Central memory CD4-positive, alpha-beta T cell (primary cell): ENCODE measurements around the gene BRIP1.
"Not testable (repeated sequence)": the region's sequence is repeated elsewhere in the genome, so short reads cannot be mapped to it uniquely, and the experiment has no call there.

Experiments
- DNase-seq: peaks from one replicate; pipeline ENCODE4 v3.0.0; 2022

The BRIP1 gene

DNA sequence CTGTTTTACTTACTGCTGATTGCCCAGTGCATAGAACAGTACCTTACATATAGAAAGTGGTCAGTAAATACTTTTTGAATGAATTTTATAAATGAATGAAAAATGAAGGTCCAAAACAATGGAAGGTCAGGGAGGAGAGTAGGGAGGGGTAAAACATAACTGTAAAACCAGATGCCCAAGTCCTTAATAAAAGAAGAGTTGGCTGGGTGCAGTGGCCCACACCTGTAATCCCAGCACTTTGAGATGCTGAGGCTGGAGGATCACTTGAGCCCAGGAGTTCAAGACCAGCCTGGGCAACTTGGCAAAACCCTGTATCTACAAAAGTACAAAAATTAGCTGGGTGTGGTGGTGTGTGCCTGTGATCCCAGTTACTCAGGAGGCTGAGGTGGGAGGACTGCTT lies 108.2 kb downstream of the BRIP1 start:
- no peak for DNase-seq

DNA sequence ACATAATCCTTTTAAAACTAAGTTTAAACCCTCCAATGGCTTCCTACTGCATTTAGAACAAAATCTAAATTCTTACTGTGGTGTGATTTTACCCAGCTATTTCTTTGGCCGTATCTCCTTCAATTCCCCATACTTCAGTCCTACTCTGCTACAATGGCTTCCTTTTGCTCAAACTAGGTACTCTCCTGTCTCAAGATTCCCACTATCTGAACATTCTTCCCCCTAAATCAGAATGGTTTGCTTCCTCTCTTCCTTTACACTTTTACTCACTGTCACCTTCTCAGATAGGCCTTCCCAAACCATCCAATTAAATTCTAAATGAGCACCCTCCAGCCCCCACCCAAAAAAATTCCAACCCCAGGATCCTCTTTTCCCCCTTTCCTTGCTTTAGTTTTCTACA lies 109.2 kb downstream of the BRIP1 start:
- DNase-seq = no peak

- DNase-seq = no peak
Measured at GRCh38 chr17:61753696-61754095, 109.6 kb downstream of the BRIP1 start.

- no peak for DNase-seq
Measured at GRCh38 chr17:61750656-61751055, 112.7 kb downstream of the BRIP1 start.

- DNase-seq = no peak
Measured at GRCh38 chr17:61749823-61750404, 113.4 kb downstream of the BRIP1 start.

DNA sequence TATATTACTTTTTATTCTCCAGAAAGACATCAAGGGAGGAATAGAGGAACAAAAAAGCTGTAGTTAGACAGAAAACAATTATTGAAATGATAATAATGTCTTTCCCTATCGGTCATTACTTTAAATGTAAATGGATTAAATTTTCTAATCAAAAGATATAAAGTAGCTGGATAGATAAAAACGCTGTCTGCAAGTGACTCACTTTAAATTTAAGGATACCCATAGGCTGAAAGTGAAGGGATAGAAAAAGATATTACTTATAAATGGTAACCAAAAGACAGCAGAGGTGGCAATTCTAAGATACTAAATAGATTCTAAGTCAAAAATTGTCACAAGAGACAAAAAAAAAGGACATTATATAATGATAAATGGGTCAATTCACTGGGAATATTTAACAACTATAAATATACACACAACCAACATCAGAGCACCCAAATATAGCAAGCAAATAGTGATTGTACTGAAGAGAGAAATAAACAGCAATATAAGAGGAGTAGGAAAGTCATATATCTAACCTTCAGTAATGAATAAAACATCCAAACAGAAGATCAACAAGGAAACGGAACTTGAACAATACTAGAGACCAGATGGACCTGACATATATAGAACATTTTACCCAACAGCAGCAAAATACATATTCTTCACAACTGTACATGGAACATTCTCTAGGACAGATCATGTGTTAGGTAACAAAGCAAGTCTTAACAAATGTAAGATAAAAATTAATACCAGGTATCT lies 116.9 kb downstream of the BRIP1 start:
- no peak for DNase-seq

DNA sequence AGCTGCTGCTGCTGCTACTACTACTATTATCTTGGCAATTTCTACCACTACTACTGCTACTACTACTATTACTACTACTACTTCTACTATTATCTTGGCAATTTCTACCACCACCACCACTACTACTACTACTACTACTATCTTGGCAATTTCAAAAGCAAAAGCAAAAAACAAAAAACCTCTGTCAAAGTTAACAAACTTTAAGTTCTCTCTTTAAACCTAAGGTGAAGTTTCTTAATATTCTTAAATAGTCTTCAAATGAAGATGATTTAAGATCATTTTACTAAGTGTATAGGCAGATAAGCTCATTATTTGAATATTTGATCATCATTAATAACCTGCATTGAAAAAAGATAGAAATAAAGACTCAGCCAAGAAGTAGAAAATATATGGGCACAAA lies 118.5 kb downstream of the BRIP1 start:
- no peak for DNase-seq

GRCh38 chr17:61744252-61744651 lies 119.1 kb downstream of the BRIP1 start:
- DNase-seq = no peak

GRCh38 chr17:61743766-61744165 lies 119.6 kb downstream of the BRIP1 start:
- DNase-seq = no peak

DNA sequence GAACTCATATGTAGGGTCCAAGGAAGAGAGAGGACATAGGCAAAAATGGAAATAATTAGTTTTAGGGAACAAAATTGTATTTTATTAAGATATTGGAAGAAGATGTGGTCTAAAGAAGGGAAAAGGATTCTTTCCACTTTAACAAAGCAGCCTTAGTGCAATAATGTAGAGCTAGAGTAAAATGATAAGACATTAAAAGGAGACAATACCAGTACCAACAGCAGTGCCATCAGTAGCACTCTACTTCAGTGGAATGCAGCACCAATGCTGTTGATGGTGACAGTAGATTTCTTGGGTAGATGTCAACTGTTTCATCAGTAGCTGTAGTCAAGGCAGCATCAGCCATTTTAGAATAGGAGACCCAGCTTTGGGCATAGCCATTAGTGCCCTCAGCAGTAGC lies 124.3 kb downstream of the BRIP1 start:
- no peak for DNase-seq

DNA sequence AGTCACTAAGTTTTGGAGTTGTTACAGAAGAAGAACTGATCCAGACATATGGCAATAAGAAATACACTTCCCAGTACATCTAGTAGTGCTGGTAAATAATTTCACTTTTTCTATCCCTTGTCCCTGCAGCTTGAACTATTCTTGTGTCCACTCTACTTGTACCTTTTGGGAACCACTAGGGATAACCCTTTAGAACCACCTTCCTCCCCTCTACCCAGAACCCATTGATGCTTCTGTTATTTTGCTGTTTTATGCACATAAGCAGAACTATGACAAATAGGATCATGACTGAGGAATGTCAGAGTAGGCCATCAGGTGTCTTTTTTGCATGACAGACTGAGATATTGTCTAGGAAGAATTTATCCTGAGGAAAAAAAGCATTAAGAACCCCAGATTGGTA lies 125.1 kb downstream of the BRIP1 start:
- DNase-seq = no peak

DNA sequence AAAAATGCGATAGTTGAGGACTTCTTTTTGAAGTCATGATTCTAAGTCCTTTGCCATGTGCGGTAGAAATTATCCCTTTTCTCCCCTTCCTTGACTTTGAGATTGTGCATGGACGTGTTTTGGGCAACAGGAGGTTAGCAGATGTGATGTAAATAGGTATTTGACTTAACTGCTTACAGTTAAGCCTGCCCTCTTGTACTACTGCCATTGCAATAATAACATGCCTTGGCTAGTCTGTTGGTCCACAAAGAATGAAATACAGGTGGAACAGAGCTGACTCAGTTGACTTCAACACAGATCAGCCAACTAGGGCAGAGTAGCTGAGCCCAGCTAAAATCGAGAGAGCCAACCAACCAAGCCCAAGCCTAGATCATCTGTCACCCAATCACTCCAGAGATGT lies 125.5 kb downstream of the BRIP1 start:
- DNase-seq = no peak

DNA sequence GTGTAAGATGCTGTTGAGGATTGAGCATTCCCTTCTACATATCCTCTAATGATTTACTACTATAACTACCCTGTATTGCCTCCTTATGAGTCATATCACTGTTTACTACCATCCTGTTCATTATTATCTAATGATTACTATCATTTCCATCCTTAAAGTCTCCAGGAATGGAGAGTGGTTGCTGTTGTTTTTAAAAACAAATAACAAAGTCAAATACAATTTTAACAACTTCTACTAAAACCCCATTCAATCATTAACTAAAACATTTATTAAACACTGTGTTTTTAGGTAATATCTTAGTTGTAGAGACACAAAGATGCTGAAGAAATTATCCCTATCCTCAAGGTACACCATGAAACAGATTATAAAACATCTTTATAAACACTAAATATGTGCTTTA lies 126.9 kb downstream of the BRIP1 start:
- DNase-seq = no peak

DNA sequence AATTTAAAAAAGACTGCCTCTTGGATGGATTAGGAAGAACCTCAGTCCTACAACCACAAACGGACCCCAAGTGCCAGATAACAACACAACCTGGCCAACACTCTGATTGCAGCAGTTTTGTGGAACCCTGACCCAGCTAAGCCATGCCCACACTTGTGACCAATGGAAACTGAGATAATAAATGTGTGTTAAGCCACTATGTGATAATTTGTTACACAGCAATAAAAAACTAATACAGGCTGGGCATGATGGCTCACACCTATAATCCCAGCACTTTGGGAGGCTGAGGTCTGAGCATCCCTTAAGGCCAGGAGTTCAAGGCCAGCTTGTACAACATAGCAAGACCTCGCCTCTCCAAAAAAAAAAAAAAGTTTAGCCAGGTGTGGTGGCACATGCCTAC lies 127.5 kb downstream of the BRIP1 start:
- DNase-seq = no peak

DNA sequence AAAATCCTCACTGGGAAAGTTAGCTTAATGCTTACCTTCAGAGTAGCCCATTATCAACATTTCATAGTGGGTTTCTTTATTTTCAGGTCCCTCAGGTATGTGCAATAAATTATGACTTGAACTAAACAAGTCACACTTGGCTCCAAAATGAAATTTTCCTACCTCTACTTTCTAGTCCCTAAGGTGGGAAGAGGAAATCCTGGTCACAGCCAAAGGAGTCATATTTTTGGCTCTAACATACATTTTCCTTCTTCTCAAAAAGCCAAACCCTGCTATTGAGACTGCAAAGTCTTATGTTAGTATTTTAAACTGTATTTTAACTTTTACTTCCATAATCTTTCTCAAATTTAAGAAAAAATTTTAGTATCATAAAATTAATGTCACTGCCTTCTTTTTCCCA lies 128.9 kb downstream of the BRIP1 start:
- DNase-seq = no peak

DNA sequence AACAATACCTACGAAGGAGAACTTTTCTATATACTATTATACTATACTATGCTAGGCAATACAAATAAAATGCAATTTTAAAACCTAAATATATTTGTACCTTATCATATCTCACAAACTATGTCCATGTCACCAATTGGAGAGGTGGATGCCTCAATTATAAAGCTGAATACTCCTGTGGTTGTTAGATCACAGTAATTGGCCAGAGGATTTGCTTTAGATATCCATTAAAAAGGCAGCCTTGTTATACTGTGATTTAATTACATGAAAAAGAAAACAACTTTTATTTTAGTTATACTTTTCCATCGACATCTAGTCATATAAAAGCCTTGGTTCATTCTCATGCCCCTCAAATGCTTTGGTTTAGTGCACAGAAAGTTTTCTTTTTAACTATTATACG lies 129.3 kb downstream of the BRIP1 start:
- DNase-seq = no peak

GRCh38 chr17:61733021-61733420 lies 130.3 kb downstream of the BRIP1 start:
- no peak for DNase-seq

DNA sequence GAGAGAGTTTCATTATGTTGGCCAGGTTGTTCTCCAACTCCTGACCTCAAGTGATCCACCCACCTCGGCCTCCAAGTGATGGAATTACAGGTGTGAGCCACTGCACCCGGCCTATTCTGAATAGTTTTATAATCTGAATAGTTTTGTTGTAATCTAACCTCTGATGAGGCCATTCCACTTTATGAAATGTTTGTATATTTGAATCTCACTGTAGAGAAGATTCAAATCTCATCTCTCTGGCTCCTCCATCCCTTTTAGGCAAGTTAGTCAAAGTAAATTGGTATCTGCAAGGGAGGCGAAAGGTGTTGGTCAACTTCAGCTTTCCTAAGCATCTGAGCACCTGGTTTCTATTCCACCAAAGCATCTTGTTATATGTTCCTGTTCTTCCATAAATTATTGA lies 131.2 kb downstream of the BRIP1 start:
- DNase-seq = no peak

DNA sequence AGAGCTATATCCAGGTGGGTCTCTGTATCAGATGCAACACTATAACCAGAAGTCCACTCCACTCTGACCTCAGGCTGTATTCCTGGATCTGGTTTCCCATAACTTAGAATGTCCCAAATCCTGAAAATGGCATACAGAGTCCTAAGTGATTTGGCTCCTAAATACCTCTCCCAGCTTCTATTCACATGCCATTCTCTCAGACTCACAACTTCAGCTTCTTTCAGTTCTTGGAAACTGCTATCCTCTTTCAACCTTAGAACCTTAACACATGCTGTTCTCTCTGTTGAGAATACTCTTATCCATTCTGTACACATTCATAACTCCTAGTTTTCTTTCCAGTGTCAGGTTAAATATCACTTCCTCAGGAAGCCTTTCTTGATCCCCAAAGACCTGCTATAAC lies 132.0 kb downstream of the BRIP1 start:
- no peak for DNase-seq

DNA sequence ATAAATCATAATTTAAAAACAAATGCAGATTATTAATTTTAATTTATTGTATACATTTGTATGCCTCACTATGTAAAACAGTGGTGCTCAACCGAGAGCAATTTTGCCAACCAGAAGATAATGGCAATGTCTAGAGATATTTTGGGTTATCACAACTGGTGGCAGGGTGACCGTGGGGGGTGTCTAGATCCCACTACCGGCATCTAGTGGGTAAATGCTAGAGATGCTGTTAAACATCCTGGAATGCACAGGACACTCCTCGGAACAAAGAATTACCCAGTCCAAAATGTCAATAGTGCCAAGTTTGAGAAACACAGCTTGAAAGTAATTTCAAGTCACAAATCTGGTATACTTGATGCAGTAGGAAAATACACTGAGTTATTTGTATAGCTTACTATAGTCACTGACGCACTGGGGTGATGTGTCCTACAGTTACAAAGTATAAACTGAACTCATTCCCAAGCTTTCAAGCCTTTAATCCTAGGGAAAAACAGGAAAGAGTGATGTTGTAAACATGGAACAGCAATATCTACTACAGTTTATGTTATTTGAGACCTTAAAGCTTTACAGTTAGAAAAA lies 133.5 kb downstream of the BRIP1 start:
- no peak for DNase-seq

DNA sequence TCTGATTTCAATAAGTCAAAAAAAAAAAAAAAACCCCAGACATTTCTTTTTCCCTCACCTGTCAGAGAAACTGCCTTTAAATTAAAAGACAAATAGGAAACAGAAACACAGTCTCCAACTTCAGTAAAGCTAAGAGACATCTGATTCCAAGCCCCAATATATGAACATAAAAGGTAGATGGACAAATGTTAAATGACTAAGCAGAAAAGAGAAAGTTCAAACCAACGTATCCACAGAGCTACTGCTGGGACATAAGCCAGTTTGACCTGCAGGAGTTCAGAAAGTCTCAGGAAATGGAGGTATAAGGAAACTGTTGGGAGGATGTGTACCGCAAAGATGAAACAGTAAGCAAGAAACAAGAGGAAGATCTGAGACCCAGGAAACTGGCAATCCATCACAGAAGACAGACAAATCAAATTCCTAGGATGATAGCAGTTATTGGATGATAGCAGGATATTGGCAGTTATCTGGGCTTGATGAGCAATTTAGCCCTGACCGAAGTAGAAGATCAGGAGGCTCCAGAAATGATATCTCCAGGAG lies 135.0 kb downstream of the BRIP1 start:
- no peak for DNase-seq

GRCh38 chr17:61727798-61728197 lies 135.5 kb downstream of the BRIP1 start:
- DNase-seq = not testable (repeated sequence)

DNA sequence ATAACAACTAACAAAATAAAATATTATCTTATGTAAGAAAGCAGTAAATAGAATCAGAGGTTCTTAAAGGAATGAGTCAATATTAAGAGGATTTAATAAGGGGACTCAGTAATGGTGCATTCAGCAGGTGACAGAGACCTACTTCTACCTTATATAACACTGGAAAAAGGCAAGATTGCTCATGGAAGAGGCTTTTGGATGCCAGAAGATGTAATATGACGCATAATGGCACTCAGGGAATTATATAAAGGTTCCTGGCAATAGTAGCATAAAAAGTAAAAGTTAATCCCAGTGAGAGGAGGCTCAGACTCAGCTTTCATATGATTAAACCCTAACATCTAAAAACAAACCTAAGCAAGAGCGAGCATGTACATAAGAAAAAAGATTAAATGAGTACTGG lies 136.4 kb downstream of the BRIP1 start:
- DNase-seq = no peak

- no peak for DNase-seq
Measured at GRCh38 chr17:61724777-61725176, 138.6 kb downstream of the BRIP1 start.
